ENCODE measurements around the gene PTPRQ.

Gene PTPRQ

DNA sequence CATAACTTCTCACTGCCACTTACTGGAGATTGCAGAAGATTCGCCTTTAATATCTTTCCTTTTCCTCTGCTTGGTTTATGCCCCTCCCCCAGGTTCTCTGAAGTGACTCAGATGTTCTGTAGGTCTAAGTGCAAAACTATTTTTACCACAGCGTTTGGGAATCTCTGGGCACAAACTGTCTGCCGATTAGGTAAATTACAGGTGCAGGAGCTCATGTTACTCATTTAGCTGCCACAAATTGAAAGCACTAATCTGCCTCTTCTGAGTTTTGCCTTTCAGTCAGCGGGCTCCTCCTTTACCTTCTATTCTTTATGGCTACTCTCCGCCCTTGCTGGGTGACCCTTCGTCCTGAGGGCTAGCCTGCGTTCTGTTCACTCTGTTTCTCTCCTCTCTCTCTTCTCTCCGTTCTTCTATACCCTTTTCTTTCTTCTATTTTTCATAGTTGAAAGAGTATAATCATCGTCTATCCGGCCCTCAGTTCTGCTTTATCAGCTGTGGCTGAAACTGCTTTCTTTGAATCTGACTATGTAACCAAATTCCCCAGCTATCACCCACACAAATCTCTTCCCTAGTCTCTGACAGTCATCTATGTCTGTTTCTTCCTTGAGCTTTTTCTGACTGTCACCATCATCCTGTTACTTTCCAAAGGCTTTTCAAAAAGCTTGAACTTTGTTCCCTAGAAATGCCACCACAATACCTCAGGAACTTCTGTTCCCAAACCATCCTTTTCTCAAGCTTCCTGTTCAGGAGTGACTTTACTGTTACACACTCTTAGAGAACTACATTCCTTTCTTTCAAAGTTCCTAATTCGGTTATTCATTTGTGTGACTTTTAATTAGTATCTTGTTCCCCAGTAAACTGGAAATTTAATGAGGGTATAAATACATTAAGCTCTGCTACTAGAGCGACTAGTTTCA is 259.1 kb downstream of the PTPRQ start:
- no peak for DNase-seq

DNA sequence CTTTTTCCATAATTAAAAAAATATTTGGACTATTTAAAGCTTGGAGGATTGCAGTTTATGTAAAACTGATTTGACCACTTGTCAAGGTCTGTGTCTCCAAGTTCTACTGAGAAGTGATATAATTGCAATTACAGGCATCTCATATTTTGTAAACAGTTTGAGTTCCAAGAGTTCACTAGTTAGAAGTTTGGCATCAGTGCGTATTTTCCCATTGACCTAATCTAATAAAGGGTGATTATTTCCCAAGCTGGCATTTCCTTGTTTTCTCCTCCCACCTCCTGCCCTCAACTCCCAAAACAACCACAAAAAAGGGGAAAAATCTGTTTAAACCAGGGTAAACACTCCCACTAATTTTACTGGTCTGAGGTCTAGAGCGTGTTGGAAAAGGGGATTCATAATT is 260.4 kb downstream of the PTPRQ start:
- no peak for DNase-seq

DNA sequence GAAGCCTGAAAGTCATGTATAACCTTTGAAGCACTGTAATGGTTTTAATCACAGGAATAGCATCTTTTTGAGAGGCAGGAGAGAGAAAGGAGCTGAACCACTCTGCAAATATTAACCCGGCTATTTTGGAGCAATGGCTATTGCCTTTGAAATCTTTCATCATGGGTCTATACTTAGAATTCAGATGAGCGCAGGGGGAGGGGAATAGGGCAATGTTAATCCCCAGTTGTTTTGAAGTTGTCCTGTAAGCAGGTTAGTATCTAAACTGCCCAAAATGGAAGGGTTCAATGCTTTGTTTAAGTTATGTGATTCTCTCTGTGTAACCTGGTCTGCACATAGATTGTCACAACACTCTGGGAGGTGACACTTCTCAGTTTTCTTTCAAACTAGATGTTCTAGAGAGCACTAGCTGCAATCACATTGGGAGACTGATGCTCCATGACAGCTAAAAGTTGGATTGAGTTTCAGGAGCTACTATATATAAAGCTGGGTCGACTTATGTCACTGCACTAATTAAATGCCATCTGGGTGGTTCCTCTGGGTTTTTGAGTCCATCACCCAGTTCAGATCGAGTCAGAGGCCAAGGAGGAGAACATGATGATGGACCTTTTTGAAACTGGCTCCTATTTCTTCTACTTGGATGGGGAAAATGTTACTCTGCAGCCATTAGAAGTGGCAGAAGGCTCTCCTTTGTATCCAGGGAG is 263.2 kb downstream of the PTPRQ start, which contains the start of gene MYF6:
MYF6 (plus strand) TSS at position 509 of the 704 bp plus-strand sequence; CDS start at position 595, 86 bp downstream.
- DNase-seq: no peak

DNA sequence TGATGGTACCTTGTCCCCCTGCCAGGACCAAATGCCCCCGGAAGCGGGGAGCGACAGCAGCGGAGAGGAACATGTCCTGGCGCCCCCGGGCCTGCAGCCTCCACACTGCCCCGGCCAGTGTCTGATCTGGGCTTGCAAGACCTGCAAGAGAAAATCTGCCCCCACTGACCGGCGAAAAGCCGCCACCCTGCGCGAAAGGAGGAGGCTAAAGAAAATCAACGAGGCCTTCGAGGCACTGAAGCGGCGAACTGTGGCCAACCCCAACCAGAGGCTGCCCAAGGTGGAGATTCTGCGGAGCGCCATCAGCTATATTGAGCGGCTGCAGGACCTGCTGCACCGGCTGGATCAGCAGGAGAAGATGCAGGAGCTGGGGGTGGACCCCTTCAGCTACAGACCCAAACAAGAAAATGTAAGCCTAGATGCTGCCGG is 263.8 kb downstream of the PTPRQ start:
- DNase-seq: no peak

DNA sequence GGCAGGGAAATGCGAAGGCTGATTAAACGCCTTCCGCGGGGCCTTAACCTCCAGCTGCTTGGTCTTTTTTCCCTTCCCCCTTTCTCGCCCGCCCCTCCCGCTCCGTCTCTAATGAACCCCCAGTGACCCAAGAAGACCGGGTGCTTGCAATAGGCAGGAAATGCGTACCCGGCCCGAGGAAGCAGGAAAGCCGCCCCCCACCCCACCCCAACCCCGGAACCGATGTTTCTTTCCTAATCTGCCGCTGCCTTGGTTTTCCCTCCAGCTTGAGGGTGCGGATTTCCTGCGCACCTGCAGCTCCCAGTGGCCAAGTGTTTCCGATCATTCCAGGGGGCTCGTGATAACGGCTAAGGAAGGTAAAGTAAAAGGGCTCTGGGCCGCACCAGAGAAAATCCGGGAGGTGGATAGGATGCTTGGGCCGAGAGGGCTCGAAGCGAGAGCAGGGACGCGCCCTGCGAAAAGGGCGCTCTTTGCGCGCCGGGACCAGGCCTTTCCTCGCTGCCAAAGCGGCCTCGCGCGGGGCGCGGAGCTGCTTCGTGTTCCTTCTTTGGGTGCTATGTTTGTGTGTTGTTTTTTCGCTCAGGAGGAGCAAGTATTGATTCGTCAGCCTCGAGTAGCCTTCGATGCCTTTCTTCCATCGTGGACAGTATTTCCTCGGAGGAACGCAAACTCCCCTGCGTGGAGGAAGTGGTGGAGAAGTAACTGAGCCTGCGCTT is 264.4 kb downstream of the PTPRQ start:
- DNase-seq: no peak

DNA sequence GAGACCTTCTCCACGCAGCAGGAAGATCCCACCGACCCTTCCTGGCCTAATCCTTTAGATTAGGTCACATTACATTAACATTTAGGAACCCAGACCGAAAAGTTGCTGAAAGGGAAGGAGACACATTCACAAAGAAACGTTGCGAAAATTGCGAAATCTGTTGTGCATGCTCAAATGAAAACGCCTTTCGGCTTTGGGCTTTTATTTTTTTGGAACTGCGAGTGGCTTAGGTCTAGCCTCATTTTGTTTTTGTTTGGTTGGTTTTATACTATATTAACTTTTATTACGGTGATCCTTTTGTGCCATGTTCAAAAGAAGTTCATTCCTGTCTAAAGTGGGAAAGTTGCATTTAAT is 264.9 kb downstream of the PTPRQ start:
- DNase-seq: no peak

DNA sequence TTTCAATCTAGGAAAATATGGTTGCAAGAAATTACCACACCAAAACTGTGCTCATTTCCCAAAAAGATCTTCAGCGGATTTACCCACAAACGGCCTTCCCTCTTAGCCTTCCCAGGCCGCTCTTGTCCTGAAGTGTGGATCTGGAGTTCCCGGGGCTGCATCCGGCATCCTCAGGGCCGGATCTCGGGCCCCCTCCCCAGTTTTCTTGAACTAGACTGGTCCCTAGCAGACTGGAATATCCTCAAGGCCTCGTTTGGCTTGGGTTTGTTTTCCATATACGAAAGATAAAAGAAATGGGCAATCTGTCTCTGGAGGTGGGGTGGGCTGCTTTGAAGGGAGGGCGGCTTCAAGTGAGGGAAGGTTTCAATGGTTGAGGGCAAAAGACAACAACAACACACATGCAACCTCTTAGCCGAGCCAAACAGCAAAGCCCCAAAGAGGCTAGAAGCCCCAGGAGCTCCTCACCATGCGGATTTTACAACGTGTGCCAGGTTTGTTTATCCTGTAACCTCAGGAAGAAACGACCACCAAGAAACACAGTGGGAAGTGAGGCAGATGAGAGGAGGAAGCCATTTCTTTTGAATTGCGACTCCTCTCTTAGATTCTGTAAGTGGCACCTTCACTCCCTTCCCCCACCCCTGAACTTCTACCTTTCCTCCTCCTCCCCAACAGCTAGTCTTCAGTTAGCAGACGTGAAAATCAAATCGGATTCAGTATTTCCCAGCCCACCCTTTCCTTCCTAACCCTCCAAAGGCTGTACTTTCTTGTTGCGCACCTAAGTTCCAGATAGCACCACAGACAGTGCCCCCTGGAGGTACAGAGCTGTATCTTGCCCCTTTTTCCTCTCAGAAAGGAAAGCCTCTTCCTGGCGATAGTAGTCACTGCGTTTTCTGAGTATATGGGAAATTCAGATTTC is 266.0 kb downstream of the PTPRQ start:
- no peak for DNase-seq

DNA sequence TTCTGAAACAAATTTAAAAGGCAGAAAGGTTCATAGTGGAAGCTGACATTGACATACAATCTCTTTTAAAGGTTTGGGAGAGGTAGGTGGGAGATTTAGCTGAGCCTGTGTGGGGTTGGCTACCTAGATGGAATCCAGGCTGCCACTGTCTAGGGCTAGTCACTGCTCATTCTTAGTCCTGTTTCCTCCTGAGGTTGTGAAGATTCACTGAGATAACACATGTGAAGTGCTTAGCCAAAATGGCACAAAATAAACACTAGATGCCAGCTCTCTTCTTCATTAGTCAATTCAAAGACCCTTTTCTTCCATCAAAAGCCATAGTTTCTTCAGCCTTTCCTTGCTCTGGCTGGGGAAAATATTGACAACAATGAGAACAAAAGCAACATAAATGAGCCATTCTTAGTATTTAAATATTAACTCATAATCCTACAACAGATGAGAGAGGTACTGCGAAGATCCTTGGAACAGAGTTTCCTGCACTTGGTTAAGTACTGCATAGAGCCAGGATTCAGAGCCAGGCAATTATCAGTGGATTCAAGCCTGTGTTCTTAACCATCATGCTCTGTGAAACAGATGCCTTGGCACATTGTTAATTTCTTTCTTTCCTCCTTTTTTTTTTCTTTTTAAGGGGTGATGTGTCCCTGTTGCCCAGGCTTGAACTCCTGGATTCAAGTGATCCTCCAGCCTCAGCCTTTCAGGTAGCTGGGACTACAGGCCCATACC is 266.9 kb downstream of the PTPRQ start:
- no peak for DNase-seq

DNA sequence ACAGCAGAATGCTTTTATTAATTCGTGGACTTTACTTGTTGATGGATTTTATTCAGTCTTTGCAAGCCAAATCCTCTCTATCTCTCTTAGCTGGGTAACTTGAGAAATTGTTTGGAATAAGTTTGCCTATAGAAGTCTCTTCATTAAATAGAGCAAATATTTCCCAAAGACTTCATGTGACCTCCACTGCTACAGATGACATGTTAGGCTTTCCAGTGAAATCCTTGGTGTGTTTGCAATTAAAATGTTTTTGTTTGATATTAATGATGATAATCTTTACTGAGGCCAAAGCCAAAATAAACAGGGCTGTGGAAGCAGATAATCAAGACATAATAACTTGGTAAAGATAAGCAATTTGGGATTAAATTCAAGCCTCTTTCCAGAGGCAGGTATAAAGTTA is 267.8 kb downstream of the PTPRQ start:
- DNase-seq: no peak

DNA sequence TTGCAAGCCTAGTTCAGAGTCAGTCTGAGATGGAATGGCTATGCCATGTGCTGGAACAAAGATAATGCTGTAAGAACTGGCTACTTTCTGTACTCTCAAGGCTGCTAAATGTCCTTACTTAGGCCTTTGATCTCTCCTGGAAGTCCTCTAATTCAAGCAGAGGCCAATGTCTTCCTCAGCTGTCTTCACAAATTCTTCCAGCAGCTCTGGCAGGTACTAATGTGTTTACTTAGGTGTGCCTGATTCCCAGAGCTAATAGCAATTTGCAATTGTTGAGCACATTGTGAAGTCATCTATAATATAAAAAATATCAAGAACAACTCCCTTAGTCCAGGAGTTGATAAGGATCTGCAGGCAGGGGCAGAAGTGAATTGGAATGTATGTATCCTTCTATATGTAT is 268.8 kb downstream of the PTPRQ start:
- no peak for DNase-seq

DNA sequence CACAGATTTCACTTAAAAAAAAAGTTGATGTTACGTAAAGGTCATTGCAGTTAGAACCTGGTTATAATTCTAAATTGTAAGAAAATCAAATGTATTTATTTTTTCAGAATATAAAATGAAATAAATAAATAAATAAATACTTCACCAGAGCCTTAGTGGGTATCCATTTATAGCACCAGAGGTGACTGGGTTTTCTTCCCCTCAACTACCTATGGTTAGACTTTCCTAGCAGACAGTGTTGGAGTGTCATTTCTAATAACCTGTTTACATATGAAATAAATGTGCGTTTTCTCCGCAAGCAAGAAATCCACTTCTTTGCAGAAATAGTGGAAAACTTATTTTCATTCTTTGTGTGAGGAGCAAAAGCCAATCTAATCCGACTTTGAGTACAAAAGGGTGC is 269.4 kb downstream of the PTPRQ start:
- no peak for DNase-seq

DNA sequence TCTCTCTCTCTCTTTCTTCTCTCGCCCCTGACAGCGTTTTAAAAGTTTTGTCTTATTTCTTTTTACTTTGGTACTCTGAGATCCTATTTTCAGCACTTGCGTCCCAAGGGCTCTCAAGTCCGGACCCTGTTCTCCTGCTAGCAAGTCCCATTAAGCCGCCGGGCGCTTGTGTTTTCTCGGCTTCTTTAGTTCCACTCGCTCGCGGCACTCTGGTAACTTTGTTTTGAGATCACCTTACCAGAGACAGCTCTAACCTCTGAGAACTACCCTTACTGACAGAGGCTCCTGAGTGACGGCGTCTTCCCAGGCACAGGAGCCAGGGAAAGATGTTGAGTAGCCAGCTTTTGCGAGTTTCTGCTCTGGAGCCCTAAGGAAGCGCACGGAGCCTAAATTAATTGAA is 270.0 kb downstream of the PTPRQ start:
- DNase-seq: no peak

DNA sequence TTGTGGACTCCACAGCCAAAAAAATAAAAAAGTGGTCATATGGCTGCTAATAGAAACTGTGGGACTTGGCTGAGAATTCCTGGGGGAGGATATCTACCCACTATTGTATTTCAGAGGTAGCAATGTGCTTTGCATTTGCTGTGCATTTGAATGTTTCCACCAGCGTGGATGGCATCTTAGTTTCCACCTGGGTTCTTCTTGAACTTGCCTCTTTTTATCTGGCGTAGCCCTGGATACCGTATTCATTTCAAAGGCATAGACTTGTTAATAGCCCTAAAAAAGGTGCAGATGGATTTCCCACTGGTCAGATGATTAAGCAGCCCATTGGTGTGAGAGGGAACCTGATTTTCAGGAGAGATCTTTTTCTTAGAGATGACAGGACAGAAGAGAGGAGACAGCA is 270.8 kb downstream of the PTPRQ start:
- no peak for DNase-seq

DNA sequence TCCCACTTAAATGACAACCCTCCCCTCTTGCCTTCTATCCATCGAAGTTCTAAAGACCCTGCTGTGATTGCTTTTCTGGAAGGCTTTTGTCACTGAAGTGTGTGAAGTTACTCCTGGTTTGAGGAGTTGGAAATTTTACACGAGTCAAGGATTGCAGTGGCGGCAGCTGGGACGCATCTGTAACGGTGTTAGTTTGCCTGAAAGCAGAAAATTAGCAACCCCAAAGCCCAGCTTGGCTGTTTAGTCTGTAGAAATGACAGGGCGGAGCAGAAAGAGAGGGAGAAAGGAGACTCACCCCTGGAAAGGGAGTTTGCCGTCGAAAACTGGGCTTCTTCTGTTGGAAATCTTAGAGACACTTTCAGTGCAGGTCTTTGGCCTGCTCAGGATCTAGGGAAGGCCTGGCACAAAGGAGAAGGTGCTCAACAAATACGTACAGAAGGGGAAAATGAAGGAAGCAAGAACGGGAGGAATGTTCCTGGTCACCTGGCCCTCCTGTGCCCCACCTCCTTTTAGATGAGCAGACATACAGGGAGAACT is 271.7 kb downstream of the PTPRQ start:
- no peak for DNase-seq

DNA sequence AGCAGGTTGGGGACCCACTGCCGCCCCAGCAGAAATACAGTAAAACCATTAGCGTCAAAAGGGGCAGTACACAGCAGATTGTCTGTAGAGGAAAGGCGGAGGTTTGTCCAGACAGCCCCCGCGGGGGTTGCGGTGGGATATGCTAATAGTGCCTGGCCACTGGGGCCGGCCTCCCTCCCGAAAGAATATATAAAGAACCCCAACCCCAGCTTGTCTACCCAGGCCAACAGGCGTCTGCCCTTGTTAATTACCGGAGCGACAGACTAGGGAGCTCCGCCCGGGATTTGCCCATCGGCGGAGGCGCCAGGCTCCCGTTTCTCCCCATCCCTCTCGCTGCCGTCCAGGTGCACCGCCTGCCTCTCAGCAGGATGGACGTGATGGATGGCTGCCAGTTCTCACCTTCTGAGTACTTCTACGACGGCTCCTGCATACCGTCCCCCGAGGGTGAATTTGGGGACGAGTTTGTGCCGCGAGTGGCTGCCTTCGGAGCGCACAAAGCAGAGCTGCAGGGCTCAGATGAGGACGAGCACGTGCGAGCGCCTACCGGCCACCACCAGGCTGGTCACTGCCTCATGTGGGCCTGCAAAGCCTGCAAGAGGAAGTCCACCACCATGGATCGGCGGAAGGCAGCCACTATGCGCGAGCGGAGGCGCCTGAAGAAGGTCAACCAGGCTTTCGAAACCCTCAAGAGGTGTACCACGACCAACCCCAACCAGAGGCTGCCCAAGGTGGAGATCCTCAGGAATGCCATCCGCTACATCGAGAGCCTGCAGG is 272.8 kb downstream of the PTPRQ start, which contains the start of gene MYF5:
MYF5 (plus strand) TSS at position 217 of the 774 bp plus-strand sequence; CDS start at position 369, 152 bp downstream.
- DNase-seq: no peak

DNA sequence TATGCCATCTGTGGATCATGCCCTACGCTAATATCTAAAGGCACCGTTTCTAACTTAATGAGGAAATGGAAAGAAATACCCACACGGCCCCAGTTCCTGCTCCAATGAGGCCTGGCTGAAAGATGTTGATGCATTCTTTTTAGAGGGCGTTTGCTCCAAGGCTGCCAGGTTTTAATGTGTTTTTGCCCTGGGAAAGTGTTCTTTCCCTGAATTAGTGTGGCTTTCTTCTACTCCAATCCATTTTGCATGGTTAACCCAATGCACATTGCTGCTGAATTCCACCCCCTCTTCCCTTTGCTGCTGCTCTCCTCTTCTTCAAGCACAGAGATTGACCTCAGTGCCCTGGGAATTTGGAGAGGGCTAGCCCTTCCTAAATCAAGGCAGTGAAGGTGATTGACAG is 273.8 kb downstream of the PTPRQ start:
- DNase-seq: no peak

DNA sequence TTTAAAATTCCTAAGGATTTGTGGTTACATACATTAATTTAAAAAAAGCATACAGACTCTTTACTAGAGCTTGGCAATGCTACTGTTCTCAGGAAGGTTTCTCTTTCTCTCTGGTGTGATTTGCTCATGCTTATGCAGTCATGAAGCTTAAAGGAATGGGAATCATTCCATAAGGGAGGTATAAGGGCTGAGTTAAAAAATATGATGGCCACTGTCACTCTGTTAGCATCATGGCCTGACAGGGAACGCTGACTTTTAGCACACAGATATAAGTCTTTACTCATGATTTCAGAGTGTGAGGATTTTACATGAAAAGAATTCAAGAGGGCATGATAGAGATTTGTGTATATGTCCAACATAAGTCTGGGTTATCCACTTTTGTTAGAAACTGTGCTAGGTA is 276.5 kb downstream of the PTPRQ start:
- no peak for DNase-seq

DNA sequence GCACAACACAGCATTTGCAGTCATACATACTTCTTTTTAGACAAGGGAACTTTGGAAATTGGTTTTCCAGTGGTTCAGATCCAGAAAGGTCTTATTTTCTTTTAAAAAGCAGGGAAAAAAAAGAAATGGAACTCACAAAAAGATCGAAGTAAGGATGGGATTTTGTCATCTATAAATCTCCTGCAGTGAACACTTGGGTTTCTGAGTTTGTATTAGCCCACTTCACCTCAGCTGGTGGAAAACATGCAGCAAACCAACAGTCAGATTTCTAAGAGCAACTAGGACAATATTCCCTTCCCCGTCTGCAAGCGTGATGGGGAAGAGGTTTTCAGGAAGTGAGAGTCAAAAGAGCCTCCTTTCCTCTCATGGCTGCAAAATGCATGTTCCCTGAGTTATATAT is 277.3 kb downstream of the PTPRQ start:
- no peak for DNase-seq
